NCI-H2227 treated with DMSO at 0.1 percent for 48 hours (cell line): ENCODE measurements around the gene TMEM63B.
A peak's percentile ranks its signal among the peaks of the same experiment; 100 is the strongest.
"Not testable (repeated sequence)": the region's sequence is repeated elsewhere in the genome, so short reads cannot be mapped to it uniquely, and the experiment has no call there.

Experiments used
- DNase-seq: peaks from one replicate; lab custom pipeline; 2025; lab: John Stamatoyannopoulos, UW

TMEM63B gene

GRCh38 chr6:44127186-44128019, at the start of gene TMEM63B, which contains the start of gene MRPL14:
TMEM63B (plus strand) TSS chr6:44127554; CDS start chr6:44134585, 7,031 bp downstream.
MRPL14 (minus strand) TSS chr6:44127452; CDS start chr6:44116611, 10,841 bp downstream.
- peak; percentile 70 for DNase-seq

- no peak for DNase-seq
These were observed 49.0 kb upstream of the TMEM63B start for GRCh38 chr6:44078219-44078826.

GRCh38 chr6:44078827-44079671, 48.3 kb upstream of the TMEM63B start:
- no peak for DNase-seq

- DNase-seq: no peak
These were observed 47.7 kb upstream of the TMEM63B start for GRCh38 chr6:44079672-44080071.

- no peak for DNase-seq
These were observed 46.5 kb upstream of the TMEM63B start for GRCh38 chr6:44080561-44081521.

- DNase-seq: no peak
These were observed 45.6 kb upstream of the TMEM63B start for GRCh38 chr6:44081753-44082152.

GRCh38 chr6:44082872-44083321, 44.5 kb upstream of the TMEM63B start:
- no peak for DNase-seq

GRCh38 chr6:44084231-44085014, 42.9 kb upstream of the TMEM63B start:
- no peak for DNase-seq

- DNase-seq: no peak
These were observed 42.1 kb upstream of the TMEM63B start for GRCh38 chr6:44085219-44085618.

- DNase-seq: no peak
These were observed 40.3 kb upstream of the TMEM63B start for GRCh38 chr6:44086931-44087574.

- DNase-seq: no peak
These were observed 39.7 kb upstream of the TMEM63B start for GRCh38 chr6:44087623-44088022.

GRCh38 chr6:44088827-44089590, 38.3 kb upstream of the TMEM63B start:
- DNase-seq: no peak

GRCh38 chr6:44090465-44090864, 36.9 kb upstream of the TMEM63B start:
- no peak for DNase-seq

- not testable (repeated sequence) for DNase-seq
These were observed 36.0 kb upstream of the TMEM63B start for GRCh38 chr6:44091356-44091755.

- DNase-seq: no peak
These were observed 35.1 kb upstream of the TMEM63B start for GRCh38 chr6:44091981-44092884.

GRCh38 chr6:44093066-44093465, 34.3 kb upstream of the TMEM63B start:
- DNase-seq: no peak

- no peak for DNase-seq
These were observed 33.5 kb upstream of the TMEM63B start for GRCh38 chr6:44093750-44094402.
